Measurements from ENCODE around the gene FAM53B. TPM values are rescaled to one million over a fixed set of nuclear protein-coding genes. Genes with fewer than 3 reads are reported as not detected.

FAM53B gene
- polyA plus RNA-seq, 1 of the 3 experiments (the other 2 are of a cell fraction): 5.6 TPM

DNA sequence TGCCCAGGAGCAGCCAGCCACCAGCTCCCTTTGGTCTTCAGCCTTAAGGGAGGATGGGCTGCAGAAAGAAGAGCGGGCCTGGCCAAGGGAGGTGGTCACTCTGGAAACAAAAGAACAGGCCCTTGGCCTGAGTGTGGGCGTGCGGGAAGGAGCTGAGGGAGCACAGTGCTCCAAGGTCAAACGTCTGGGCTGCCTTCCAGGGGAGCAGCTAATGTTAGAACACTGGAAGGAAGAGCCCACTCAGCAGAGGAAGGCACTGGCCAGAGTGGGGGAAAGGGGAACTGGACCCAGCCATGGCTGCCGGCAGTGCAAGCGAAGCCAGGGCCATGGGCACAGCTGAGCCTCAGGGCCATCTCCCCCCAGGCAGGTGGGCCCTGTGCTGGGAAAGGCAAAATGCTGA lies 42.7 kb downstream of the FAM53B start (continued):
- TF ChIP-seq, protein P1, sequence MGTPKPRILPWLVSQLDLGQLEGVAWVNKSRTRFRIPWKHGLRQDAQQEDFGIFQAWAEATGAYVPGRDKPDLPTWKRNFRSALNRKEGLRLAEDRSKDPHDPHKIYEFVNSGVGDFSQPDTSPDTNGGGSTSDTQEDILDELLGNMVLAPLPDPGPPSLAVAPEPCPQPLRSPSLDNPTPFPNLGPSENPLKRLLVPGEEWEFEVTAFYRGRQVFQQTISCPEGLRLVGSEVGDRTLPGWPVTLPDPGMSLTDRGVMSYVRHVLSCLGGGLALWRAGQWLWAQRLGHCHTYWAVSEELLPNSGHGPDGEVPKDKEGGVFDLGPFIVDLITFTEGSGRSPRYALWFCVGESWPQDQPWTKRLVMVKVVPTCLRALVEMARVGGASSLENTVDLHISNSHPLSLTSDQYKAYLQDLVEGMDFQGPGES (IDR thresholded peaks at IDR 0.05; ENCODE audit: low read depth, low read length): no peak

DNA sequence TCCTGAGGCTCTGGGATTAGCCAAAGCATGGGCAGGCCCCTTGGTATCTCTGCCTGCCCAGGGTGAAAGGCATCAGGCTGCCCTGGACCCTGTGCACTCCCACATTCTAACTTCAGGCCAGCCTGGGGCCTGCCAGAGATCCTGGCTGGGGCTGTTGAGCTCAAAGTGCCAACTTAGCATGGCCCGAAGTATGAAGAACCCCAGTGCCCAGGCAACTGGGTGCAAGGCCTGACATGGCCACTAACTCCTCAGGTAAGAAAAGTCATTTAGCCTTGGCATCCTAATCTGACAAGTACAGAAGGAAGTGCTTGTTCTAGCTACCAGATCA lies 43.2 kb downstream of the FAM53B start:
- WGBS (ENCODE audit: low lambda C conversion rate): 100% methylated on average over 1 of the region's 1 CpG
- POLR2A ChIA-PET: no interaction called here
- no peak overlapping the region for H3K4me3 ChIP-seq (ENCODE audit: low read depth in 2 of 2, low read length in 1 of 2)

More for the DNA sequence above, 43.2 kb downstream of the FAM53B start:
- Histone ChIP-seq H3K4me1 (ENCODE audit: control insufficient read depth in 1 of 2, insufficient read depth in 2 of 2, low read depth in 1 of 2, low read length in 1 of 2) (peaks cover 0 to 65% of the 10 kb centered on the region in 2 experiments; a peak in 1 of 4 replicates), H3K9me3 (no peaks in the 10 kb centered on the region), H3K27ac (ENCODE audit: low read depth in 2 of 2, low read length in 1 of 2) (peak overlapping the region in 1 of 2 experiments; percentile 58; a peak in 1 of 4 replicates), H3K36me3 (replicated peaks in 1 of 2; ENCODE audit: control insufficient read depth in 1 of 2, insufficient read depth in 2 of 2, low read length in 1 of 2) (peaks cover 0 to 23% of the 10 kb centered on the region in 2 experiments), H3F3A (replicated peaks; ENCODE audit: insufficient read depth) (no peaks in the 10 kb centered on the region), H3K27me3 (ENCODE audit: insufficient read depth) (no peaks in the 10 kb centered on the region), H2AFZ (ENCODE audit: low read depth) (no peak overlapping the region), H3K79me2 (ENCODE audit: insufficient read depth) (no peaks in the 10 kb centered on the region), H3K4me2 (no peak overlapping the region), H3K9me2 (no peaks in the 10 kb centered on the region), H3K9ac (no peak overlapping the region), H4K20me1 (ENCODE audit: insufficient read depth) (no peaks in the 10 kb centered on the region)
- CTCF ChIA-PET: interaction anchor here (1.4 to 1.6 kb wide), 2 partner anchors 17 to 40 kb away, joined by 3 to 10 read pairs; no protein-coding TSS in a partner anchor
- no peak for DNase-seq
- TF ChIP-seq, protein P2, sequence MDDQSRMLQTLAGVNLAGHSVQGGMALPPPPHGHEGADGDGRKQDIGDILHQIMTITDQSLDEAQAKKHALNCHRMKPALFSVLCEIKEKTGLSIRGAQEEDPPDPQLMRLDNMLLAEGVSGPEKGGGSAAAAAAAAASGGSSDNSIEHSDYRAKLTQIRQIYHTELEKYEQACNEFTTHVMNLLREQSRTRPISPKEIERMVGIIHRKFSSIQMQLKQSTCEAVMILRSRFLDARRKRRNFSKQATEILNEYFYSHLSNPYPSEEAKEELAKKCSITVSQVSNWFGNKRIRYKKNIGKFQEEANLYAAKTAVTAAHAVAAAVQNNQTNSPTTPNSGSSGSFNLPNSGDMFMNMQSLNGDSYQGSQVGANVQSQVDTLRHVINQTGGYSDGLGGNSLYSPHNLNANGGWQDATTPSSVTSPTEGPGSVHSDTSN (IDR thresholded peaks at IDR 0.05): no peak
- TF ChIP-seq, protein P3, sequence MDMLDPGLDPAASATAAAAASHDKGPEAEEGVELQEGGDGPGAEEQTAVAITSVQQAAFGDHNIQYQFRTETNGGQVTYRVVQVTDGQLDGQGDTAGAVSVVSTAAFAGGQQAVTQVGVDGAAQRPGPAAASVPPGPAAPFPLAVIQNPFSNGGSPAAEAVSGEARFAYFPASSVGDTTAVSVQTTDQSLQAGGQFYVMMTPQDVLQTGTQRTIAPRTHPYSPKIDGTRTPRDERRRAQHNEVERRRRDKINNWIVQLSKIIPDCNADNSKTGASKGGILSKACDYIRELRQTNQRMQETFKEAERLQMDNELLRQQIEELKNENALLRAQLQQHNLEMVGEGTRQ (IDR thresholded peaks at IDR 0.05; ENCODE audit: borderline replicate concordance, low read depth, low read length): no peak
- TF ChIP-seq, protein P4, sequence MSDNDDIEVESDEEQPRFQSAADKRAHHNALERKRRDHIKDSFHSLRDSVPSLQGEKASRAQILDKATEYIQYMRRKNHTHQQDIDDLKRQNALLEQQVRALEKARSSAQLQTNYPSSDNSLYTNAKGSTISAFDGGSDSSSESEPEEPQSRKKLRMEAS (IDR thresholded peaks at IDR 0.05; ENCODE audit: low read depth): no peak
- TF ChIP-seq, protein P5, sequence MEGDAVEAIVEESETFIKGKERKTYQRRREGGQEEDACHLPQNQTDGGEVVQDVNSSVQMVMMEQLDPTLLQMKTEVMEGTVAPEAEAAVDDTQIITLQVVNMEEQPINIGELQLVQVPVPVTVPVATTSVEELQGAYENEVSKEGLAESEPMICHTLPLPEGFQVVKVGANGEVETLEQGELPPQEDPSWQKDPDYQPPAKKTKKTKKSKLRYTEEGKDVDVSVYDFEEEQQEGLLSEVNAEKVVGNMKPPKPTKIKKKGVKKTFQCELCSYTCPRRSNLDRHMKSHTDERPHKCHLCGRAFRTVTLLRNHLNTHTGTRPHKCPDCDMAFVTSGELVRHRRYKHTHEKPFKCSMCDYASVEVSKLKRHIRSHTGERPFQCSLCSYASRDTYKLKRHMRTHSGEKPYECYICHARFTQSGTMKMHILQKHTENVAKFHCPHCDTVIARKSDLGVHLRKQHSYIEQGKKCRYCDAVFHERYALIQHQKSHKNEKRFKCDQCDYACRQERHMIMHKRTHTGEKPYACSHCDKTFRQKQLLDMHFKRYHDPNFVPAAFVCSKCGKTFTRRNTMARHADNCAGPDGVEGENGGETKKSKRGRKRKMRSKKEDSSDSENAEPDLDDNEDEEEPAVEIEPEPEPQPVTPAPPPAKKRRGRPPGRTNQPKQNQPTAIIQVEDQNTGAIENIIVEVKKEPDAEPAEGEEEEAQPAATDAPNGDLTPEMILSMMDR (IDR thresholded peaks at IDR 0.05): no peak
- TF ChIP-seq, protein P6, sequence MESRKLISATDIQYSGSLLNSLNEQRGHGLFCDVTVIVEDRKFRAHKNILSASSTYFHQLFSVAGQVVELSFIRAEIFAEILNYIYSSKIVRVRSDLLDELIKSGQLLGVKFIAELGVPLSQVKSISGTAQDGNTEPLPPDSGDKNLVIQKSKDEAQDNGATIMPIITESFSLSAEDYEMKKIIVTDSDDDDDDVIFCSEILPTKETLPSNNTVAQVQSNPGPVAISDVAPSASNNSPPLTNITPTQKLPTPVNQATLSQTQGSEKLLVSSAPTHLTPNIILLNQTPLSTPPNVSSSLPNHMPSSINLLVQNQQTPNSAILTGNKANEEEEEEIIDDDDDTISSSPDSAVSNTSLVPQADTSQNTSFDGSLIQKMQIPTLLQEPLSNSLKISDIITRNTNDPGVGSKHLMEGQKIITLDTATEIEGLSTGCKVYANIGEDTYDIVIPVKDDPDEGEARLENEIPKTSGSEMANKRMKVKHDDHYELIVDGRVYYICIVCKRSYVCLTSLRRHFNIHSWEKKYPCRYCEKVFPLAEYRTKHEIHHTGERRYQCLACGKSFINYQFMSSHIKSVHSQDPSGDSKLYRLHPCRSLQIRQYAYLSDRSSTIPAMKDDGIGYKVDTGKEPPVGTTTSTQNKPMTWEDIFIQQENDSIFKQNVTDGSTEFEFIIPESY (IDR thresholded peaks at IDR 0.05; ENCODE audit: borderline replicate concordance, low read depth): no peak
- TF ChIP-seq GATA2 (CRISPR knock-in tag; IDR thresholded peaks at IDR 0.05) (no peak), MXI1 (IDR thresholded peaks at IDR 0.05; ENCODE audit: low read depth, low read length) (no peak), JUND (IDR thresholded peaks at IDR 0.05) (no peak), SMC3 (IDR thresholded peaks at IDR 0.05; ENCODE audit: low read depth, low read length) (no peak)
- TF ChIP-seq, protein P7, sequence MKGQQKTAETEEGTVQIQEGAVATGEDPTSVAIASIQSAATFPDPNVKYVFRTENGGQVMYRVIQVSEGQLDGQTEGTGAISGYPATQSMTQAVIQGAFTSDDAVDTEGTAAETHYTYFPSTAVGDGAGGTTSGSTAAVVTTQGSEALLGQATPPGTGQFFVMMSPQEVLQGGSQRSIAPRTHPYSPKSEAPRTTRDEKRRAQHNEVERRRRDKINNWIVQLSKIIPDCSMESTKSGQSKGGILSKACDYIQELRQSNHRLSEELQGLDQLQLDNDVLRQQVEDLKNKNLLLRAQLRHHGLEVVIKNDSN (IDR thresholded peaks at IDR 0.05; ENCODE audit: borderline replicate concordance, low read depth): no peak
